DOHH2 (cell line): ENCODE data around the gene ZNF384.

Source experiments
- H3F3A ChIP-seq: fragments of 200-600 bp; sonication (generic), shearing (Covaris generic); 2 replicates; pipeline ENCODE4 v1.6.0; 2016; ENCODE audit warnings: antibody characterized with exemption, mild to moderate bottlenecking; ENCODE audit not compliant: control insufficient read depth, insufficient read depth
- H3K27ac ChIP-seq: fragments of 200-600 bp; sonication (generic); 2 replicates; pipeline ENCODE4 v1.5.1; 2014; ENCODE audit warnings: low read depth, mild to moderate bottlenecking, low read length, moderate library complexity
- H3K27me3 ChIP-seq: fragments of 200-600 bp; sonication (generic); 2 replicates; pipeline ENCODE4 v1.6.1; 2014; ENCODE audit warnings: mild to moderate bottlenecking, low read length, mixed read lengths; ENCODE audit not compliant: control insufficient read depth
- H3K36me3 ChIP-seq: fragments of 200-600 bp; sonication (generic); 2 replicates; pipeline ENCODE4 v1.6.1; 2014; ENCODE audit warnings: mild to moderate bottlenecking, low read length, moderate library complexity, mixed read lengths; ENCODE audit not compliant: control insufficient read depth
- H3K4me1 ChIP-seq: fragments of 200-600 bp; sonication (generic); 2 replicates; pipeline ENCODE4 v1.6.1; 2014; ENCODE audit warnings: mild to moderate bottlenecking, low read length, mixed read lengths; ENCODE audit not compliant: control insufficient read depth
- H3K4me2 ChIP-seq: fragments of 200-600 bp; sonication (generic); 2 replicates; pipeline ENCODE4 v1.6.0; 2014; ENCODE audit warnings: mild to moderate bottlenecking, low read length, moderate library complexity
- H3K4me3 ChIP-seq: fragments of 200-600 bp; sonication (generic); 2 replicates; pipeline ENCODE4 v1.5.1; 2014; ENCODE audit warnings: mild to moderate bottlenecking, low read length, mixed read lengths
- H3K79me2 ChIP-seq: fragments of 200-600 bp; sonication (generic); 2 replicates; pipeline ENCODE4 v1.6.1; 2014; ENCODE audit warnings: mild to moderate bottlenecking, low read length, mixed read lengths; ENCODE audit not compliant: control insufficient read depth
- H3K9me2 ChIP-seq: fragments of 200-600 bp; sonication (generic); replicated peaks from 2 replicates; pipeline ENCODE4 v1.6.1; 2014; ENCODE audit warnings: mild to moderate bottlenecking, low read length, mixed read lengths; ENCODE audit not compliant: control insufficient read depth
- H3K9me3 ChIP-seq: fragments of 200-600 bp; sonication (generic); 2 replicates; pipeline ENCODE4 v1.6.1; 2014; ENCODE audit warnings: antibody characterized with exemption, low read length, mixed read lengths; ENCODE audit not compliant: control insufficient read depth, insufficient read depth
- H4K20me1 ChIP-seq: fragments of 200-600 bp; sonication (generic); 2 replicates; pipeline ENCODE4 v1.6.0; 2014; ENCODE audit warnings: low read depth, mild to moderate bottlenecking, antibody characterized with exemption, low read length, moderate library complexity; ENCODE audit not compliant: control insufficient read depth, insufficient read depth
- CTCF ChIP-seq: fragments of 200-600 bp; sonication (generic); IDR thresholded peaks from one replicate; pipeline ENCODE4 v1.5.1; 2014; ENCODE audit warnings: antibody characterized with exemption, mild to moderate bottlenecking, low read depth, low read length; ENCODE audit not compliant: poor library complexity, severe bottlenecking
- EZH2phosphoT487 ChIP-seq: fragments of 200-600 bp; sonication (generic); IDR thresholded peaks from 2 replicates; pipeline ENCODE4 v1.6.1; 2017; ENCODE audit warnings: borderline replicate concordance, mild to moderate bottlenecking, antibody characterized with exemption, low read length, moderate library complexity, mixed read lengths

ZNF384 gene

GRCh38 chr12:6703631-6704030 is 14.5 kb upstream of the ZNF384 start:
- TF ChIP-seq EZH2phosphoT487, result no peak
- peak; percentile 19 for TF ChIP-seq CTCF
- H3K27ac ChIP-seq, result no peak overlapping the region
- no peaks in the 10 kb centered on the region for H4K20me1 ChIP-seq
- H3F3A ChIP-seq, result peaks cover 7% of the 10 kb centered on the region
- H3K36me3 ChIP-seq, result no peaks in the 10 kb centered on the region
- no peaks in the 10 kb centered on the region for H3K9me2 ChIP-seq
- H3K9me3 ChIP-seq, result no peaks in the 10 kb centered on the region
- peak overlapping the region; percentile 28 for H3K4me2 ChIP-seq
- no peak overlapping the region for H3K4me3 ChIP-seq
- H3K27me3 ChIP-seq, result peaks cover 20% of the 10 kb centered on the region
- H3K79me2 ChIP-seq, result 0 out of 2 replicates have a peak, but pooled peaks cover 3% of the 10 kb centered on the region
- peaks cover 31% of the 10 kb centered on the region for H3K4me1 ChIP-seq

- H3K27ac ChIP-seq, result no peak overlapping the region
Observed at GRCh38 chr12:6701078-6701768, 12.0 kb upstream of the ZNF384 start.

GRCh38 chr12:6700646-6701051 is 11.5 kb upstream of the ZNF384 start, which contains the start of gene PIANP:
PIANP (minus strand) TSS chr12:6700815; CDS start chr12:6698061, 2,754 bp downstream.
- TF ChIP-seq EZH2phosphoT487 (no peak), CTCF (no peak)
- H3K4me3 ChIP-seq, result peak within 1 kb of the TSS; percentile 77
- H3K36me3 ChIP-seq, result peaks cover 4% of the 10 kb centered on the region; the same call in 1 of the 2 replicates
- H3K4me2 ChIP-seq, result peak within 1 kb of the TSS; percentile 98
- peaks cover 27% of the 10 kb centered on the region for H3F3A ChIP-seq
- no peaks in the 10 kb centered on the region for H3K9me3 ChIP-seq
- 0 out of 2 replicates have a peak, but pooled peaks cover 3% of the 10 kb centered on the region for H3K79me2 ChIP-seq
- peak within 1 kb of the TSS; percentile 96 for H3K27ac ChIP-seq
- no peaks in the 10 kb centered on the region for H3K9me2 ChIP-seq
- H3K4me1 ChIP-seq, result peaks cover 61% of the 10 kb centered on the region
- H3K27me3 ChIP-seq, result peaks cover 20% of the 10 kb centered on the region
- H4K20me1 ChIP-seq, result no peaks in the 10 kb centered on the region

More at GRCh38 chr12:6701078-6701768, 12.0 kb upstream of the ZNF384 start:
- Histone ChIP-seq H3K79me2 (0 out of 2 replicates have a peak, but pooled peaks cover 3% of the 10 kb centered on the region), H3K36me3 (peaks cover 2% of the 10 kb centered on the region; the same call in 1 of the 2 replicates), H3K4me1 (peaks cover 55% of the 10 kb centered on the region), H3F3A (peaks cover 22% of the 10 kb centered on the region), H4K20me1 (no peaks in the 10 kb centered on the region), H3K9me3 (no peaks in the 10 kb centered on the region), H3K27me3 (peaks cover 20% of the 10 kb centered on the region), H3K9me2 (no peaks in the 10 kb centered on the region), H3K4me3 (peak overlapping the region; percentile 77), H3K4me2 (peak overlapping the region; percentile 98)
- TF ChIP-seq EZH2phosphoT487, result no peak
- no peak for TF ChIP-seq CTCF
